GM19099 (cell line): Measurements from ENCODE around the gene F2R.

ENCODE experiments used
- POLR2A ChIP-seq: IDR thresholded peaks from 3 replicates; pipeline ENCODE4 v1.6.1; 2011; ENCODE audit warnings: low read depth; ENCODE audit not compliant: insufficient read length; ENCODE audit errors: extremely low read depth

F2R gene

DNA sequence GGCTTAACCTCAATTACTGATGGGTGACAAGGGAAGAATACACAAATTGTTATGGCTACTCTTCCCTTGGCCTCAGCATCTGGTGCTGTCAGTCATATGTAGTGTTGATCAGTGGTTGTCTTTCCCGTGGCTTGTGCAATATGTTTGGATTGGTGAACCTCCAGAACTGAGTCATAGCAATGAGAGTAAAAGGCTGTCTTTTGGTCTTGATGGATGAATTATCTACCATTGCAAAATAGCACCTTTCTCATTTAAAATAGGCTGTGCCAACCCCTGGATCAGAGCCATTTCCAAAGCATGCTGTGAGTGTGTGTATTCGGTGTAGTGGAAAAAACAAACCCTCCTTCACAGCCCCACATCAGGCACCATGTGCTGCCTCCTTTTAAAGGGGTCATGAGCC, 14.6 kb upstream of the F2R start:
- TF ChIP-seq POLR2A, result no peak

DNA sequence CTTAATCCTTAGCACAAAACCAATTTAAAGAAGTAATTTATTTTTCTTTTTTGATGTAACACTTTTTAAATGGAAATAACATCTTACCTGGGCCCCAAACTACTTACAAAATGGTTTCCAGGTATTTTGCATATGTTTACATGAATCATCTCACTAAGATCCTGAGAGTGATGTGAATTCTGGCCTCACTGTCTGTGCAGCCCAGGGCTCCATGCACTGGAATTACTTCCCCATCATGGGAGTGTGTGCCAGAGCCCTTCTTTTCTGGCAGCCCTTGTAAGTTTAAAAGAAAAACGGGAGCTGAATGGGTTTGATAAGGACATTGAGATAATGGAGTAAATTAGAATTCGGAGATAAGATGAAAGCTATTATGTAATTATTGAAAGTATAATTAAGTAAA, 12.2 kb upstream of the F2R start:
- TF ChIP-seq POLR2A, result no peak

DNA sequence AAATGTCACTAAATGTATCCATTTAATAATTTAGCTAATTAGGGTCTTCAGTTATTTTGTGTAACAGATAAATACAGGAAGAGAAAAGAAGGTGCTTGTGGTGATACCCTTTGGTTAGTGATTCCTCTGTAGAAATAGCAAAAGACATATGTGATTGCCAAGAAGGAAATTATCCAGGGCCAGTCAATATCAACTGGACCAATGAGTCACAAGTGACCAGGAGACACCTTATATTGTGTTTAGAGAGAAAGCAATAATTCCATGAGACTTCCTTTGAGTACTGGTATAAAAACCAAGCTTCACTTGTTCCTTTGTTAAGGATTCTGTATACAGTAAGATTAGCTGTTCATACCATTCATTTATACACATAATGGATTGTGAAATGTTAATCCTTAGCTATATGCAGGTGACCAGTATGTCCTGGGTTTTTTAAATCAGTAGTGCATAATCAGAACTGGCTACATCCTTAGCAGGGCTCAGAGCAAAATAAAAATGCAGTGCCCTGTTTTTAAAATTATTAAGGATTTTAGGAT, 11.7 kb upstream of the F2R start:
- no peak for TF ChIP-seq POLR2A

DNA sequence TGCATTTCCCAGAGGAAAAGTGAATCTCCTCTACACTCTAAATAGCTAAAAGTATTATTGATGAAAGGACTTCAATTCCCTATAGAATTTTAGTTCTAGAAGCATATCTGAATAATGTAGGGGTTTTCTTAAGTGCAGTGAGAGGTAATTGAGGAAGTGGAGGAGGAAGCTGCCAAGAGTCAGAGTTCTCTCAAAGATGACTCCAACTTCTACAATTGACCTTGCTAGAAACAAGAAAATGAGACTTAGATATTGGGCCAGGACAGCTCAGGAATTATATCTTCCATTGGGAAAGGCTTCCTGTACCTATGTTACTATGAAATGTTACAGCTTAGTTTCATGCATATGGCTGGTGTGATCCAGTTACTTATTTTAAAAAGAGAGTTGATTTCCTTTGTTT, 10.4 kb upstream of the F2R start:
- no peak for TF ChIP-seq POLR2A

DNA sequence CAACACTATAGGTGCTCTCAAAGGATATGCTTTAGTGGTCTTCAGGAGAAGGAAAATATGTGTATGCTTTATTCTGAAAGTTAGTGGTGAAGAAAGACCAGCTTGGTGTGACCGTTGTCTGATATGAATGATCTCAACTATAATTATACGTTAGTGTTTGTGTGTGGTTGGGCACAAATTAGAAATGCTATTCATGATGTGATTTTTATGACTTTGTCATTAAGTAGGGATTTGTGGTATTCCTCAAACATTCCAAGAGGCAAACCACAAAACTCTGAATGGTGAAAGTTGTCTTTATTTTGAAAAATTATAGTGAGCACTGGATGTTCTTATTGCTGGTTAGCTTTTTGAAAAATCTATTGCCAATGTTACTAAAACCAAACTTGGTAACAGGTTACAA, 6.2 kb upstream of the F2R start:
- TF ChIP-seq POLR2A, result no peak

DNA sequence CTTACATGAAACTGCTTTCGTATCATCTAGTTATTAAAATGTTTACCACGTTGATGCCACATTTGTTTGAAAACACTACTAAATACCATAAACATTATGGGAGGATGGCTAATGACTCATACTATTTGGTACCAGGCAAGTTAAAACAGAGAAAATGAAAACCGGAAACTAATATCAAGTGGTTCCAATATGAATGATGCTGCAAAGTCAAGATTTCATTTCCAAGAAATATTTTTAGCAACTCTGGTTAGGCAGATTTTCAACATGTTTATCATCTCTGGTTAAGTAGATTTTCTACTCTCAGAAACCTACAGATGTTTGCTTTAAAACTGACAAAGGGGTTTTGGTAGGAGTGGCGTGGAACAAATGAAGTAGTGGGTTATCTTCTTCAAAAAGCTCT, 4.9 kb upstream of the F2R start:
- no peak for TF ChIP-seq POLR2A

DNA sequence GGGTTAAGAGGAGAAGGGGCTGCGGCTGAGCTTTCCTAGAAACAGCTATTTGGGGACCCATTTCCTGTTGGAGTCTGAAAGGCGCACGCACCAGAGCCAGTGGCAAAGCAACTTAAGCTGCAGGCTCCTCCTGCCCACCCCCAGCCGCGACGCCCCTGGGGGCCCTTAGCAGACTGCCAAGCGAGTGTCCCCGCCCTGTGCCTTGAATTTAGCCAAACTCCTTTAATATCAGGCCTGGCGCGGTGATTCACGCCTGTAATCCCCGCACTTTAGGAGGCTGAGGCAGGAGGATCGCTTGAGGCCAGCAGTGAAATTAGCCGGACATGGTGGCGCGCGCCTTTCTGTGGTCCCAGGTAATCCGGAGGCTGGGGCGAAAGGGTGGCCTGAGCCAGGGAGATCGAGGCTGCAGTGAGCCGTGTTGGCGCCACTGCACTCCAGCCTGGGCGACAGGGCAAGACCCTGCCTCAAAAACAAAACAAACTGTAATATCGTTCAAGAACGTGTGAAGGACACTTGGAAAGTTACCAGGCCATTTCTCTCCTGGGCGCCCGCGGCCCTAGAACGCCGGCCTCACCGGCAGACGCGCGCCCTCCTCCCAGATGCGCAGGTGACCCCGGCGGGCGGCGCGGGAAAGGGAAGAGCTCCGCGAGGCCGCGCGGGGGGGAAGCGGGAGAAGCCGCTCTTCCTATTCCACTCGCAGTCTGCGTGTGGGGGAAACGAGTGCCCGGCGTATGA, 1.0 kb upstream of the F2R start:
- TF ChIP-seq POLR2A, result no peak

DNA sequence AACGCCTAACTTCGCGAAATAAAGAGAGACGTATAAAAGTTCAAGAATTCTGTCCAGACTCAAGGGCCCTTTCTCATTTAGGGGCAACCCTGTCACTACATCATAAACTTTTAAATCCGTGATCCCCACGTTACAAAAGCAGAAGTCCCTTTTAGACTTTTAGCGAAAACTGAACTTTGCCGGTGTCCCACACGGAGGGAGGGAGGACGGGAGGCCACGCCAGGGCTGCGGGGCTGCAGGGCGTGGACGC, 515 bp upstream of the F2R start:
- TF ChIP-seq POLR2A, result no peak

DNA sequence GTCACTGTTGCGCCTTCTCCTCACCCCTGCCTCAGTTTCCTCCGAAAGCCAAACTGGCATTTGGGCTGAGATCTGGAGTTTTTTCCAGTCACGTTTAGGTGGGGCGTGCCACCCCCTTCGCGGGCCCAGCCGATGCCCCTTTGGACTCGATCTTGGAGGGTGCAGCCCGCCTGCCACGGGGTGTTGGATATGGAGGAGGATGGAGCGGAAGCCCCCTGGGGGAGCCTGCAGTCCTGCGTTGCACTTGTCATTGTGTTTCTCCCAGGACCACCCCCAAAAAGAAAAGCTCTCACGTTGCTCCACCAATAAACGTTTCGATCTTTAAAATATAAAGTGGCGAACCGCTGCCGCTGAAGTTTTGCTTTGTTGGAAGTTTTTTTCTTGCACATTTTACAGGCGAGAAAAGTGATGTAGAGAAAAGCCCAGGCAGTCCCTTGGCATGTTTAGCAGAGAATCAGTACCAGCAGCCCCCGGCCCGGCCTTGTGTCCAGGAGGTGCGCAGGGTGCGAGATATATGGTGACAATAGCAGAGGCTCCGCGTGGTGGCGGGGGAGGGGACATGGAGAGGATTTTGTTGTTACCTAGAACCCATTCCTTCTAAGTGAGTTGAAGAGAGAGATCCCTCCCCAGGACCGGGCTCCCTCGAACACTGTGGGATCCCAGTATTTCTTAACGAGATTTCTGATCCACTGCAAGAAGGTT, 681 bp downstream of the F2R start:
- TF ChIP-seq POLR2A, result no peak

DNA sequence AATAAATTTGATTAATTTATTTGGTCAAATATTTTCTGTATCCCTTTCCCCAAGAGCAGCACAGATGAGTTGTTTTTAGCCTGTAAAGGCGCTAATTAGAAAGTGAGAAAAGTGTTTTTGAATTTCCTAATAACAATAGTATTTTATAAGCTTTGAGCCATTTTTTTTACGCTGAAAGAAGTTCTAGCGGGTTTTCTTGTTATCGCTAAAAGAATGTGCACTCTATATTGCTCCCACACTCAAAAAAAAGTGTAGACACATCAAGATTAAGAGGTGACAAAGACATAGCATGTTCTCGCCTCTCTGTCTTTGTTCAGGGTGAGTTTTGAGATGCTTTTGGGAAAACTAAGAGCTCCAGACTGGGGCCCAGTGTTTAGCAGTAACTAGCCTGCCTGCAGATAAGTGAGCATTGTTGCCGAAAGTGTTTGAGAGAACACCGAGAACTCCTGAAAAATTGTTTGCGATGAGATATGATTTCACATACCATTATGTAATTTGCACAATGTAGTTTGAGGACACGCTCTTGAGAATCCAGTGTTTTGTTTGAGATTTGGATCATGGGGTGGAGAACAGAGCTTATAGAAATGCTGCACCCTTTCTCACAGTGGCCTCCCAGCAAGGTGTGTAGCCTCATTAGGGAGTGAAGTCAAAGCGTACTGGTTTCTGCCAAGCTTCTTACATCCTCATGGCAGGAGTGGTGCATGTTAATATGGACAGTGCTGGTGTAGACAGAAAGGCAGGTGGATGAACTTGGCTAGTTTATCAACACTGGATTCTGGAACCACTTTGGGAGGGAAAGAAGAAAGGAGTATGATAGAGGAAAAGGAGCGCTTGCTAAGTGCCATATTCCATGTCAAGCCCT, 1.5 kb downstream of the F2R start:
- TF ChIP-seq POLR2A, result no peak

DNA sequence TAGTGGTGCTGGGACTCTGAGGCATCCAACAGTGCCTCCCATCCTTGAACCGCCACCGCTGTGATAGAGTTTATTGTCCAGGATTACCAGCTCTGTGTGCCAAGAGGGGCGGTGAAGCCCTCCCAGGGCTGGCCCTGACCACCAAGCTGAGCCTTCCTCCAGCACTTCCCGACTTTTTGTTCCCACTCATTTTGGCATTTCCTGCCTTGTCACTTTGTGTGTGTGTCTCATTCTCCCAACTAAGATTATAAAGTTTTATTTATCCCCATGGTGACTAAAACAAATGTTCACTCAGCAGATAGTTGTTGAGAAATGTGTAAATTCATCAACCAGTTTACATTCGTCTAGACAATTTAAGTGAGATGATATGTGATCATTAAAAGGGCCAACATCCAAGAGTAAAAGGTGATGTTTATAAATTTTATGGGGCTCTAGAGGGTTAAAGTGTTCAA, 2.5 kb downstream of the F2R start:
- TF ChIP-seq POLR2A, result no peak

DNA sequence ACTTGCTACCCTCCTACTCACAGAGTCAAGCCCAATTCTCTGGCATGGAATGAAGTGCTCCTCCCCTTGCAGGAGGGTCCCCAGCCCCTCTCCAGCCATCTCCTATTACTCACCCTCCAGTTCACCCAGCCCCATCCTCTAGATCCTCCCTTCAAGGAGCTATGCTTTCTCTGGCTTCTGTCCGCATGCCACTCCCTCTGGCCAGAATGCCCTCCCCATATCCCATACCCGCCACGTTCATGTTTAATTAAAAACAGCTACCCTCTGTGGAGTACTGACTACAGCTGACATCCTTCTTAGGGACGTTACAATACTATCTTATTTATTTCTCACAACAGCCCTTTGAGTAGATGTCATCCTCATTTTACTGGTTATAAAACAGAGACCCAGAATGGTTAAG, 3.0 kb downstream of the F2R start:
- TF ChIP-seq POLR2A, result no peak

DNA sequence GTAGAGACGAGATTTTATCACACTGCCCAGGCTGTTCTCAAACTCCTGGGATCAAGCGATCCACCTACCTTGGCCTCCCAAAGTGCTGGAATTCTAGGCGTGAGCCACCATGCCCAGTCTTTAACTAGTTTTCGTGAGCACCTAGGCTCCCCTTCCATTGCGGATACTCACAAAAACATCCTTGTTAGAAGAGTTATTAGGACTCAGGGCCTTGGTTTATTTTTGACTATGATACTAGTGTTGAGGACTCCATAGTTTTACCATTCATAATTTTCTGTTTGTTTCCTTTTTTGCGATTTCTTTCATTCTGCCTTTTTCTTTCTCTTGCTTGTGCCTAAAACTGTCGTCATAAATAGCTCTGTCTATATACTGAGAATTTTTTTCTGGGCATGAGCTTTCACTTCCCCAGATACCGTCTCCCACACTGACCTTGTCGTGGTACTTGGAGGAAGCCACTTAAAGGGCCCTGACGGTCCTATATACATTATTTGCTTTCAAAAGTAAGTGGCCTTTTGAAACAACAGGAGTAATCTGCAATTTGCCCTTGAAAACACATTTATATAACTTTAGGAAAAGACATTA, 5.2 kb downstream of the F2R start:
- no peak for TF ChIP-seq POLR2A

DNA sequence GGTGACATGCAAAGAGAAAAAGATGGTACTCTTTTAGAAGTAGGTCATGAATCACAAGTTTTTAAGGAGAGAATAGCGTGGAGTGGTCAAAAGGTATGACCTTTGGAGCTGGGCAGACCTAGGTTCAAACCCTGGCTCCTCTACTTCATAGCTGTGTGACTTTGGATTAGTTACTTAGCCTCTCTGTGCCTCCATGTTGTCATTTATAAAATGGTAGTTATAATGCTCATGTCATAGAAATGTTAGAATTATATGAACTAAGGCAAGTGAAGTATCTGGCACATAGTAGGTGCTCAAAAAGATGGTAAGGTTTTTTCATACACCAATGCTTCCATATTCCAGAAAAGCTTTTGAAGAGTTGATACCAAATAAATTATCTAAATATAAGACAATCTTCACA, 7.3 kb downstream of the F2R start:
- TF ChIP-seq POLR2A, result no peak

DNA sequence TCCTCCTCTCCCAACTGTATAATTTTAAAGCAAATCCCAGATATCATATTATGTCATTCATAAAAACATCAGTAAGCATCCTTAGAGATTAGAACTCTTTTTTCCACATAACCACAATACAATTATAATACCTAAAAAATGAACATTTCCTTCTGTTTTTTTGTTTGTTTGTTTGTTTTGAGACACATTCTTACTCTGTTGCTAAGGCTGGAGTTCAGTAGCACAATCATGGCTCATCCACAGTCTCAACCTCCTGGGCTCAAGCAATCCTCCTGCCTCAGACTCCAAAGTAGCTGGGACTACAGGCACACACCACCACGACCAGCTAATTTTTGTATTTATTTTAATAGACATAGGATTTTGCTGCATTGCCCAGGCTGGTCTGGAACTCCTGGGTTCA, 8.0 kb downstream of the F2R start:
- no peak for TF ChIP-seq POLR2A
